Kidney glomerular epithelial cell (primary cell): ENCODE results near the gene GRN.
"Not testable (repeated sequence)": the region's sequence is repeated elsewhere in the genome, so short reads cannot be mapped to it uniquely, and the experiment has no call there.

Experiments used
- DNase-seq: peaks from one replicate; lab custom pipeline; 2025; lab: John Stamatoyannopoulos, UW

The GRN gene

DNA sequence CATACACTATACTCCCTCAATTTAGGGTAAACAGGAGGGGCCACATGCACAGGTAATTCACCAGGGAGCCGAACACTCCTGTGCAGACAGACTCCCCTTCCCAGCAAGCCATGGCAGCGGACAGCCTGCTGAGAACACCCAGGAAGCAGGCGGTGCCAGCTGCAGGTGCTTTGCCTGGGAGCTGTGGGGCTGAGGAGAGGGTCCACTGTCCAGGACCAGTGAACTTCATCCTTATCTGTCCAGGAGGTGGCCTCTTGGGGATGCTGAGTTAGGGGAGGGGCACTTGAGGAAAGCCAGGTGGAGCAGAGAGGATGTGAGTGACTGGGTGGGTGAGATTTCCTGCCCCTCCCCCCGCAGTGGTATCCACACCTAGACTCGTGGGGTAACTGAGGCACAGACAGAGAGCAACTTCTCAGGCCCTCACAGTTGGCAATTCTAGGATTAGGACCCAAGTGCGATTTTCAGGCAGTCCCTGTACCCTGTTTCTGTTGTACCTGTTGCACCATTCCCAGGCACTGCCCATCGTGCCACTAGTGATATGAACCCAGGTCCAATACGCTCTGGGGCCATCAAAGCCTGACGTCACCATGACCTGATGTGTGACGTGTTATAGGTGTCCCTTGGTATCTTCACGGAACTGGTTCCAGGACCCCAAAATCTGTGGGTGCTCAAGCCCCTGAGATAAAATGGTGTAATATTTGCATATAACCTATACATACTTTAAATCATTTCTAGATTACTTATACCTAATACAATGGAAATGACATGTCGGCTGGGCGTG is 1.2 kb downstream of the GRN start:
- no peak for DNase-seq

DNA sequence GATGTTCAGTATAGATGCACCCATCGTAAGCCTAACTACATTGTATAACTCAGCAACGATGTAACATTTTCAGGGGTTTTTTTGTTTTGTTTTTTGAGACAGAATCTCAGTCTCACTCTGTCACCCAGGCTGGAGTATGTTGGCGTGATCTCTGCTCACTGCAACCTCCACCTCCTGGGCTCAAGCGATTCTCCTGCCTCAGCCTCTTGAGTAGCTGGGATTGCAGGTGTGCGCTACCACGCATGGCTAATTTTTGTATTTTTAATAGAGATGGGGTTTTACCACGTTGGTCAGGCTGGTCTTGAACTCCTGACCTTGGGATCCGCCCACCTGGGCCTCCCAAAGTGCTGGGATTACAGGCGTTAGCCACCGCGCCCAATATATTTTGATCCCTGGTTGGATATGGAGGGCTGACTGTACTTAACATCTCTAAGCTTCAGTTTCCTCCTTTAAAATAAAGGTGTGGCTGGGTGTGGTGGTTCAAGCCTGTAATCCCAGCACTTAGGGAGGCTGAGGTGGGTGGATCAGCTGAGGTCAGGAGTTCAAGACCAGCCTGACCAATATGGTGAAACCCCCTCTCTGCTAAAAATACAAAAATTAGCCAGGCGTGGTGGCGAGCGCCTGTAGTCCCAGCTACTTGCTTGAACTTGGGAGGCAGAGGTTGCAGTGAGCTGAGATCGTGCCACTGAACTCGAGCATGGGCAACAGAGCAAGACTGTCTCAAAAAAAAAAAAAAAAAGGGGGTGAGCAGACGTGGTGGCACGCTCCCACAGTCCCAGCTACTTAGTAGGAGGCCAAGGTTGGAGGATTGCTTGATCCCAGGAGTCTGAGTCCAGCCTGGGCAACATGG is 2.3 kb downstream of the GRN start:
- DNase-seq, result not testable (repeated sequence)

DNA sequence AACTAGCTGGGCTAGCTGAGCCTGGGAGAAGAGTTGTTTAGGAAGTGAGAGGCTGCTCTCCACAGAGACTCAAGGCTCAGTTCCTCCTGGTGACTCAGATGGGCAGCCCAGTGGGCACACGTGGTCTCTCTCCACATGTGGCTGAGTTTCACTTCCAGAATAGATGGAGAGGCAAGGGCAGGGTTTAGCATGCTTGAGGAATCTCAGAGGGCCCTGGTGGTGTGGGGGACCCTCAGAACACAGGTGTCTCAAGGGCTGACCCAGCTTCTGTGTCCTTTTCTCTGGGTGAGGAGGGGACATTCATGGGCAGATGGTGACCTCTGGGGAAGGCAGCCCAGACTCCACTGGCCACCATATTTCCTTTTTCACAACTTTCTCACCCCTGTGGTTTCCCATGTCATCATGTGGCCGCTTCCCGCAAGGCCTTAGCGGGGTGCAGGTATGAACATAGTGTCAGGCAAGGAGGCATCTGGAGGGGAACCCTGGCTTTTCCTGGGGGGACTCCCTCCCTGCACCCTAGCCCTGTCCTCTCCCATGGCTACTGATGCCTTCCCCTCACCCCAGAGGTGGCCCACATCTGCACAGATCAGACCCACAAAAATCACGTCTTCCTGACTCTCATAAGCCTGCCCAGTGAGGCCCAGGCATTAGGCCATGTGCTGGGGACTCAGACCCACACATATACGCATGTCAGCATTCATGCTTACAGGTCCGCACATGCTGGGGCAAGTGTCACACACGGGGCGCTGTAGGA is 3.3 kb downstream of the GRN start:
- DNase-seq, result no peak

DNA sequence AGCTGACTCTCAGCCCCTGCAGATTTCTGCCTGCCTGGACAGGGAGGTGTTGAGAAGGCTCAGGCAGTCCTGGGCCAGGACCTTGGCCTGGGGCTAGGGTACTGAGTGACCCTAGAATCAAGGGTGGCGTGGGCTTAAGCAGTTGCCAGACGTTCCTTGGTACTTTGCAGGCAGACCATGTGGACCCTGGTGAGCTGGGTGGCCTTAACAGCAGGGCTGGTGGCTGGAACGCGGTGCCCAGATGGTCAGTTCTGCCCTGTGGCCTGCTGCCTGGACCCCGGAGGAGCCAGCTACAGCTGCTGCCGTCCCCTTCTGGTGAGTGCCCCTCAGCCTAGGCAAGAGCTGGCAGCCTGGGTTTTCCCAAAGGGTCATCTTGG is 3.9 kb downstream of the GRN start:
- no peak for DNase-seq

DNA sequence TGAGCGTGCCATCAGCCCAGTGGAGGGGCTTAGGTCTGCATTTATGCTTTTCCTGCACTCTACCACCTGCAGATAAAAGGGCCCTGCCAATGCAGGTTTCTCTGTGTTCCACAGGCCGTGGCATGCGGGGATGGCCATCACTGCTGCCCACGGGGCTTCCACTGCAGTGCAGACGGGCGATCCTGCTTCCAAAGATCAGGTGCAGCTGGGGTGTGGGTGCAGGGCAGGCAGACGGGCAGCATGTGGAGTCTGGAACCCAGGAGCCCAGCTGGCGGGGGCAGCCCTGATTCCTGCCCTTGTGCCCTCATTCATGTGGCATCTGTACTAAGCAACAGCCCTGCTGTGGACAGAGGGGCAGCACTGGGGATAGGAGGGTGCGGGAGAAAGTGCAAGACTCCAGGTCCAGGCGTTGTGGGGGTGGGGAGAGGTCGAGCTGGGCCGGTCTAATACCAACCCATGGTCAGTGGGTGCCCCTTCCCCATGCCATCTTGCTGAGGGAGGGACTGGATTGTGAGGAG is 4.5 kb downstream of the GRN start:
- DNase-seq, result no peak

GRCh38 chr17:44350733-44351226 is 5.7 kb downstream of the GRN start:
- DNase-seq, result peak; percentile 3

GRCh38 chr17:44351464-44351863 is 6.4 kb downstream of the GRN start:
- DNase-seq, result no peak

DNA sequence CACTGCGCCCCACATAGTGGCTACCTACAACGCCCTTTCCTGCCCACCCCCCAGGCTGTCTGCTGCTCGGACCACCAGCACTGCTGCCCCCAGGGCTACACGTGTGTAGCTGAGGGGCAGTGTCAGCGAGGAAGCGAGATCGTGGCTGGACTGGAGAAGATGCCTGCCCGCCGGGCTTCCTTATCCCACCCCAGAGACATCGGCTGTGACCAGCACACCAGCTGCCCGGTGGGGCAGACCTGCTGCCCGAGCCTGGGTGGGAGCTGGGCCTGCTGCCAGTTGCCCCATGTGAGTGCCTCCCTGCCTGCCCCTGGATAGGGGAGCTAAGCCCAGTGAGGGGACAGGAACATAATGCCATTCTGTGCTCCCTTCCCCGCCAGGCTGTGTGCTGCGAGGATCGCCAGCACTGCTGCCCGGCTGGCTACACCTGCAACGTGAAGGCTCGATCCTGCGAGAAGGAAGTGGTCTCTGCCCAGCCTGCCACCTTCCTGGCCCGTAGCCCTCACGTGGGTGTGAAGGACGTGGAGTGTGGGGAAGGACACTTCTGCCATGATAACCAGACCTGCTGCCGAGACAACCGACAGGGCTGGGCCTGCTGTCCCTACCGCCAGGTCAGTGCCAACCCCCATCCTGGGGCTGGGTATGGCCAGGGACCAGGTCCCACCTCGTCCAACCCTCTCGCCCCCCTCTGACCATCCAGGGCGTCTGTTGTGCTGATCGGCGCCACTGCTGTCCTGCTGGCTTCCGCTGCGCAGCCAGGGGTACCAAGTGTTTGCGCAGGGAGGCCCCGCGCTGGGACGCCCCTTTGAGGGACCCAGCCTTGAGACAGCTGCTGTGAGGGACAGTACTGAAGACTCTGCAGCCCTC is 7.1 kb downstream of the GRN start:
- no peak for DNase-seq

DNA sequence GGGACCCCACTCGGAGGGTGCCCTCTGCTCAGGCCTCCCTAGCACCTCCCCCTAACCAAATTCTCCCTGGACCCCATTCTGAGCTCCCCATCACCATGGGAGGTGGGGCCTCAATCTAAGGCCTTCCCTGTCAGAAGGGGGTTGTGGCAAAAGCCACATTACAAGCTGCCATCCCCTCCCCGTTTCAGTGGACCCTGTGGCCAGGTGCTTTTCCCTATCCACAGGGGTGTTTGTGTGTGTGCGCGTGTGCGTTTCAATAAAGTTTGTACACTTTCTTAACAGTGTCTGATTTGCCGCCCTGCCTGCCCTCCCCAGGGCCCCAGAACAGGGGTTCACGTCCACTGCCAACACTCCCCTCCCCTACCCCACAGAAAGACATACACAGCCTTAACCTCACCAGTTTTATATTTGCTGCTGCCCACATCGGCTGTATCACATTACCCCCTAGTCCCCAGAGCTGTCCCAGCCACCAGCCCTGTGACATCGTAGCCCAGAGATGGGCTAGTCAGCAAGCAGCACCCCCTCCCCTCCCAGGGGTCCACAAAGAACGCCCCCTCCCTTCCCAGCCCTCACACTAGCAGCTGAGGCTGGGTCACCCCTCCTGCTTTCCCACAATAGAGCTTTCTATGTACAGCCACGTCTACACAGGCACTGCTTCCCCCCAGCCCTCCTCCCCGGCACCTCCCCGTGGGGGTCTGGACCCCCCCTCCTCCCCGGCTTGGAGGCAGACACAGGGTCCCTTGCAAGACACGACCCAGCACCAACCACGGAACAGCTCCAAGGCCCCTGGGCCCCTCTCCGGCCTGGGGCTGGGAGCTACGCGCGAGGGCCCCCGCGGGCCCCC is 7.9 kb downstream of the GRN start:
- no peak for DNase-seq

DNA sequence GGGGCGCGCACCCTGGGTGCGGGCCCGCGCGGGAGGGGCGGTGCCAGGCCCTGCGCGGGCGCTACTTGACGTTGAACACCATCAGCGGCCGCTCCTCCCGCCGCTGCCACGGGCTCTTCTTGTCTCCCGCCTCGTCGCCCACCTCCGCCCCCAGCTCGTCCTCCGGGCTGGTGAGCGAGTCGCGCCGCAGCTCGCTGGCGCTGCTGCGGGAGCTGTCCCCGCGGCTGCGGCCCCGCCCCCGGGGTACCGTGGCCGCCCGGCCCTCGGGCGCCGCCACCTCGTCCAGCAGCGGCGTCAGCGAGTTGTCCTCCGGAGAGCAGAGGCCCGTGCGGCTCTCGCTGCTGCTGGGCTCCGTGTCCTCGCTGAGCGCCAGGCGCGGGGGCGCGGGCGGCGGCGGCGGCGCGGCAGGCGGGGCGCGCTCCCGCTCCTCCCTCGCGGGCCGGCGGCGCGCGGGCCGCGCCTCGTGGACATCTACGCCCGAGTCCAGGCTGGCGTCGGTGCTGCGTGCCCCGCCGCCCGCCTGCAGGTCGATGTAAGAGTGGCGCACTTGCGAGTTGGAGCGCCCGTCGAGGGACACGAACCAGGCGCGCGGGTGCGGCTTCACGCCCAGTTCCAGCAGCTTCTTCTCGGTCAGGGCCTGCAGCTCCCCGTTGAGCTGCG is 8.7 kb downstream of the GRN start:
- DNase-seq, result no peak

DNA sequence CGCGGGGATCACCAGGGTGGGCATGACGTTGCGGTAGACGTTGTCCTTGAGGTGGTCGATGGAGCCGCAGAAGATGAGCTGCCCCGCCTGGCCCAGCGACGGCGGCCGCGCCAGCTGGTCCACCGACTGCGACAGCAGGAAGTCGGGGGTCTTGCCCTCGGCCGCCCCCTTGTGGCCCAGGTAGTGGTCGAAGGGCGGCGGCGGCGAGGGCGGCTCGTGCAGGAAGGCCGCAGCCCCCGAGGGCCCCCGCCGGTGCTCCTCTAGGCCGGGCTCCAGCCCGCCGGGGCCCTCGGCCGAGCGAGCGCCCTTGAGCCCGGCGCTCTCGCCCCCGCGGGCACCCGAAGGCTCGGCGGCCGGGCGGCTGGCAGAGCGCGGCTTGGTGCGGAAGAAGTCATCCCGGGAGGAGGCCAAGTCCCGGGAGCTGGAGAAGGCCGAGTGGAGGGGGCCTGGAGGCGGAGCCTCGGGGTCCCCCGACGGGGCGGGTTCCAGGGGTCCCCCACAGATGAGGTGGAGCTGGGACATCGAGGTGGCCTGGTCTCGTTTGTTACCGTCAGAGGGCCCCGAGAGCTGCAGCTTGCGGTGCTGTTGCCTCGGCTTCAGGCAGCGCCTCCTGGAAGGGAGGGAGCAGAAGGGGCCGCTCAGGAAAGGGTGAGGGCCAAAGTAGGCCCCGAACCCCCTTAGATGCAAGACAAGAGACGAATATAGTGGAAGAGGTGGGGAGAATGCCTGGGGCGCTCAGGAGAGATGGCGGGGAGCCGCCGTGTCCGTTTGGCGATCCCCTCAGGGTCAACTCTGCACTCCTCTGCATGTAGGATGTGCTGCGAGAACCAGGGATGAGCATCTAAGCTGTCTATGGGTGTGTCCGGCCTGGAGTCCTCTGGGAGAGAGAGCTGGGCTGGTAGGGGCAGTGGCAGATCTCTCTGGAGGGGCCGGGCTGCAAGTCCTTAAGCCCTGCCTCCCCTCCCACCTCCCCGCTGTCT is 9.8 kb downstream of the GRN start:
- DNase-seq, result no peak

GRCh38 chr17:44355642-44356099 is 10.6 kb downstream of the GRN start:
- no peak for DNase-seq

DNA sequence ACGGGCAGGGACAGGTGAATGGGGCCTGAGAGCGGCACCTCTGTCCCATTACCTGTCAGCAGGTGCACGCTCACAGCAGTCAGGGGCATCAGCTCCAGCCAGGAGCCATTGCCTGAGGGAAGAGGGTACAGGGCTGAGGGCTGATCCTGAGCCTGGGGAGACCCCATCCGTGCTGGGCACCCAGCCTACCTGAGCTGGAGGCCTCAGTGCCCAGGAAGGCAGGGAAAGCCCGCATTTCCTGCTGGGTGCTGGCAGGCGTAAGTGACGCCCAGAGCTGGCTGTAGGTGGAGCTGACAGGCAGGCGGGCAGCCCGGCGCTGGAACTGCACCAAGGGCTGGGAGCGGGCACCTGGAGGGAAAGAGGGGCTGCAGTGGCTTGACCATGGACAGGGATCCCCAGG is 11.1 kb downstream of the GRN start:
- no peak for DNase-seq

DNA sequence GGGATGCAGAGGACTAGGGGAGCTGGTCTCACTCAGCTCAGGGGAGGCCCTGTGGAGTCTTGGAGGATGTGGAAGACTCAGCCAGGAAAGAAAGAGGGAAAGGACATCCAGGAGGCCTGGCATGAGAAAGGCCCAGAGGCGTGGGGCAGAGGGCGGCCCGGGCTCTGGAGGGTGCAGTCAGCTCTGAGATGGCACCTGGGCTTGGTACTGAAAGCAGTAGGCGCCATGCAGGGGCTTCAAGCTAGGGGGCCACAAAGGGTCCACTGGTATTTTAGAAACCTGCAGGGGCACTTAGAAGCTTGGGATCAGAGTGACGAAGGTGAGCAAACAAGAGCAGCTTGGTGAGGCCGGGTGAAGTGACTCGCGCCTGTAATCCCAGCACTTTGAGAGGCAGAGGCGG is 13.0 kb downstream of the GRN start:
- no peak for DNase-seq

- no peak for DNase-seq
These were observed 13.9 kb downstream of the GRN start for GRCh38 chr17:44359006-44359405.

- DNase-seq, result no peak
These were observed 14.5 kb downstream of the GRN start for GRCh38 chr17:44359458-44360143.

- DNase-seq, result no peak
These were observed 15.0 kb downstream of the GRN start for GRCh38 chr17:44360144-44360533.

DNA sequence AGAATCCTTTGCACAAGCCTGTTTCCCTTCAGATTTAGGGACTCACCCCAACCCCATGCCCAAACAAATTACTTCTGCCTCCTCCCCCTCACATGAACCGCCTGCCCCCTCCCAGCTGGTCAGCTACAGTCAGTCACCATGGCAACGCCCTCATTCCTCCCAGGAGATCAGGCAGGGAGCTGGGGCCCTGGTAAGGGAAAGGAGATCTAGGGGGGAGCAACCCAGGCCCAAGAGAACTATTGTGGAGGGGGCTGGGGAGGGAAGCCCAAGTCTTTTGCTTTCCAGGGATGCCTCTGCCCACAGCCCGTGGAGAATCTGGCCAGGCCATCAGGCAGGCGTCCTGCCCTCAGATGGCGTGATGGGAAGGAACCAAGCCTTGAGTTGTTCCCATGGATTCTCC is 15.7 kb downstream of the GRN start:
- DNase-seq, result no peak
